Stomach smooth muscle (tissue), 2 donors: ENCODE data around the gene PPP1R12B.
A peak's percentile ranks its signal among the peaks of the same experiment; 100 is the strongest.
"Not testable (repeated sequence)": the region's sequence is repeated elsewhere in the genome, so short reads cannot be mapped to it uniquely, and the experiment has no call there.

Source experiments
- H3K27ac ChIP-seq: one replicate; pipeline ENCODE4 v1.7.0; 2013; ENCODE audit warnings: mild to moderate bottlenecking, low read length, inconsistent platforms
- H3K27me3 ChIP-seq, 2 donors: one replicate each; pipeline ENCODE4 v1.7.0; 2013; ENCODE audit warnings: low read length in 2 of 2; ENCODE audit not compliant: insufficient read depth in 2 of 2, control insufficient read depth in 1 of 2
- H3K36me3 ChIP-seq, 2 donors: one replicate each; pipeline ENCODE4 v1.7.0; 2013; ENCODE audit warnings: low read length in 2 of 2; ENCODE audit not compliant: control insufficient read depth in 2 of 2, insufficient read depth in 2 of 2
- H3K4me1 ChIP-seq: one replicate; pipeline ENCODE4 v1.7.0; 2013; ENCODE audit warnings: low read length; ENCODE audit not compliant: control insufficient read depth, insufficient read depth
- H3K4me3 ChIP-seq, 2 donors: one replicate each; pipeline ENCODE4 v1.7.0; 2013; ENCODE audit warnings: low read length in 2 of 2
- H3K9ac ChIP-seq, 2 donors: one replicate each; pipeline ENCODE4 v1.7.0; 2013; ENCODE audit warnings: low read length in 2 of 2, mild to moderate bottlenecking in 1 of 2
- H3K9me3 ChIP-seq, 2 donors: one replicate each; pipeline ENCODE4 v1.7.0; 2013; ENCODE audit warnings: low read length in 2 of 2; ENCODE audit not compliant: control insufficient read depth in 2 of 2
- donor health status: healthy.
- donor health status: Pancreatic carcinoma.

PPP1R12B gene

DNA sequence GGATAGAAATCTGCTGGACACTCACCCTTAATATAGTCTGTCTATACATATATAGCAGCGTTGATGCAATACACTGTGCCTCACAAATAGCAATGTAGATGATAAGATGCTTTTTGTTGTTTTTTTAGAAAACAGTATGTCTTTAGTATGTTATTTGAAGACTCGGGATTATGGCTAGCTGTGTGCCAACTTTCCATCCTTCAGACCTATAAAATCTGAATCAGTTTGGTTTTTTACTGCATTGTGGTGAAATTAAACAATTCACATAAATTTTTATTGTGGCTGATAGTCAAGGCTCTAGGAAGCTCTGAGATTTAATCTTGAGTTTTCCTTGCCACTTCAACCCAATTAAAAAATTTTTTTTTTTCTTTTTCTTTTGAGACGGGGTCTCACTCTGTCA, 170.4 kb downstream of the PPP1R12B start:
- Histone ChIP-seq H3K4me1 (peaks cover 15% of the 10 kb centered on the region), H3K27ac (peak overlapping the region; percentile 61)

GRCh38 chr1:202520129-202520856, 171.8 kb downstream of the PPP1R12B start:
- H3K36me3 ChIP-seq, H3K27me3 ChIP-seq, H3K4me3 ChIP-seq, H3K9me3 ChIP-seq: not testable (repeated sequence)
- Histone ChIP-seq H3K9ac (peak overlapping the region in 1 of 2 donors; percentile 41), H3K27ac (peak overlapping the region; percentile 61), H3K4me1 (peaks cover 15% of the 10 kb centered on the region)

More for the DNA sequence above, 170.4 kb downstream of the PPP1R12B start:
- H3K27me3 ChIP-seq, H3K9me3 ChIP-seq, H3K9ac ChIP-seq, H3K4me3 ChIP-seq, H3K36me3 ChIP-seq: not testable (repeated sequence)

DNA sequence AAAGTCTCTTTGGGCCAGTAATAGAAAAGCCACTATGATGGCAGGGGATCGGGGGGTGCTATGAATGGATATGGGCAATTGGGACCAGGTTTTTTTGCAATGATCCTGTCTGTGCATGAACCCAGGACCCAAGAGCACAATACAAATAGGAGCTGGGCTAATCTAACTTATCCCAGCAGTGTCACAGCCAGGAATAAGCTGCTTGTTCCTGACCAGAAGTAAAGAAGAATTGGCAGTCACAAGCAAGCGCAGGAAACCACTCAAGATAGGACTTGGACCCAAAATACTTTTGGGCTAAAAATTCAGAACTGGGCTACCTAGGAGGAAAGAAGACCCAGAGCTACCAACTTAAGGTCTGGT, 172.3 kb downstream of the PPP1R12B start:
- H3K4me3 ChIP-seq, H3K9me3 ChIP-seq, H3K36me3 ChIP-seq, H3K27me3 ChIP-seq: not testable (repeated sequence)
- peak overlapping the region; percentile 61 for H3K27ac ChIP-seq
- H3K4me1 ChIP-seq: peaks cover 15% of the 10 kb centered on the region
- peak overlapping the region in 1 of 2 donors; percentile 15 for H3K9ac ChIP-seq

DNA sequence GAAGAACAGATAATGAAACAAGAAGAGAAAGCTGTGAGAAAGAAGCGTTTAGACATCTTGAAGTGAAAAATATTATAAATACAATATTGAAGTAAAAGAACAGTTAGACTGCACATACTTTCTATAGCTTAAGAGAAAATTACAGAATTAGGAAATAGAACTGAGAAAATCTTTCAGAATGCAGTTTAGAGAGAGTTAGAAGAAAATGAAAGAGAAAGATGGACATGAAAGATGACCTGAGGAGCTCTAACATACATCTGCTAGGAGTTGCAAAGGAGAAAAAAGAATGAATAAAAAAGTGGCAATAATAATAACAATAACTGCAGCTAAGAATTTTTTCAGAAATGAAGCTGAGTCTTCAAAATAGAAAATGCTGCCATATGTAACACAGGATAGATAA, 173.0 kb downstream of the PPP1R12B start:
- H3K9me3 ChIP-seq, H3K36me3 ChIP-seq, H3K27ac ChIP-seq, H3K4me3 ChIP-seq, H3K27me3 ChIP-seq: not testable (repeated sequence)
- Histone ChIP-seq H3K9ac (peak overlapping the region in 1 of 2 donors; percentile 20), H3K4me1 (peaks cover 15% of the 10 kb centered on the region)

DNA sequence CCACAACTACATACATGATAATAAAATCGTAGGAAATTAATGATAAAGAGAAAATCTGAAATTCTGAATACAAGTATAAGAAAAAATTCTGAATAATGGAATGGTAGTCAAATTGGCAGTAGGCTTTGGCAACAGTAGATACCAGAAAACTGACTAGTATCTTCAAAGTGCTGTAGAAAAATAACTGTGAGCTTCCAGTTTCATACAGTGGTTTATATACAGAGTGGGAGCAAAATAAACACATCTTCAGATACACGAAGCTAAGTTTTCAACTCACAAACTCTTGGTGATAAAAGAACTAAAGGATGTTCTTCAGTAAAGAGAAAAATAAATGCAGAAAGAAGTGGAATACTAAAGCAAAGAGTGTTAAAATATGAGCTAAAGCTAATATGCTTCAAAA, 173.4 kb downstream of the PPP1R12B start:
- no peaks in the 10 kb centered on the region for H3K36me3 ChIP-seq
- H3K27me3 ChIP-seq: no peaks in the 10 kb centered on the region
- H3K27ac ChIP-seq: no peak overlapping the region
- H3K4me1 ChIP-seq: peaks cover 15% of the 10 kb centered on the region
- H3K9me3 ChIP-seq: no peaks in the 10 kb centered on the region
- no peak overlapping the region for H3K4me3 ChIP-seq
- H3K9ac ChIP-seq: peak overlapping the region in 1 of 2 donors; percentile 20

GRCh38 chr1:202526056-202526455, 177.6 kb downstream of the PPP1R12B start:
- H3K27me3 ChIP-seq, H3K9me3 ChIP-seq, H3K36me3 ChIP-seq, H3K4me3 ChIP-seq, H3K9ac ChIP-seq, H3K27ac ChIP-seq, H3K4me1 ChIP-seq: not testable (repeated sequence)

DNA sequence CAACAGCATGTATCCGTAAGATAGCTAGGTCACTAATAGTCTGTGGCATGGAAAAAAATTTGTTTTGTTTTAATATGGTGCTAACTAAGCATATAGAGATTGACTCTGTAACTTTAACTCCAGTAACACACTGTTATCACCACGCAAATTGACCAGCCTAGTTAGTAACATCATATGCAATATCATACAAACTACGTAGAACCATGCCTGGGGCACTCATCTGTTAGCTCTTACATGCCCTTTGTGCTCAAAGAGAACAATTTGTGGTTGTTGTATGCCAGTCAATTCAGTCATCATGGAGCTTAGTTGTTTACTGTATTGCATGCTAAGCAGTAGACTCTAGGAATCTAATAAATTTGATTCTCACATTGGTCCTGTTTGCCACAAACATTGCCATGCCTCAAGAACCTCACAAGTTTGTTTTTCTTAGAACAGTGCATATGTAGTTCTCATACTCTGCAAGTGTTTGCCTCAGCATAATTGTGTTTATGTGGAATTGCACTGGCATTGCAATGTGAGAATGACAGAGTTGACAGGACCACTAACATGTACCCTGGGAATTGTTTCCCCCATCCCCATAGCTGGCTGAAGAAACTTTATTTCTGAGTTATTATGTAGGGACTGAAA, 179.7 kb downstream of the PPP1R12B start:
- H3K4me1 ChIP-seq, H3K9ac ChIP-seq, H3K27me3 ChIP-seq, H3K9me3 ChIP-seq, H3K4me3 ChIP-seq, H3K27ac ChIP-seq, H3K36me3 ChIP-seq: not testable (repeated sequence)

DNA sequence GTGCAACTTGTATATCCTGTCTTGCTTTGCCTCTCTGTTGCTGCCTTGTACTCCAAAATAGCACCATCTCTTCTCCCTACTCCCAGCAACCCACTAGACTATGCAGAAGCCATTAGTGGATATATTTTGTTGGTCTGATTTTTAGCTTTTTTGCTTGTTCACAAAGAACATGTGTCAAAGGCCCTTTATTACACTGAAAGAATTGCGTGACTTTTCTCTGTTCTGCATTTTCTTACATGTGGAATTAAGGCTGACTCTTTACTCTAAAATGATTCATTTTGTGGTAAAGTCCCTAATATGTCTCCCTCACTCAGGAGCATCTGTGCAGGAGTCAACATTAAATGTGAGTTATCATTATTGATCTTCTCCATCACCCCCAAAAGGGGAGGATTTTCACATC, 182.2 kb downstream of the PPP1R12B start:
- not testable (repeated sequence) for H3K9me3 ChIP-seq, H3K9ac ChIP-seq, H3K27ac ChIP-seq, H3K27me3 ChIP-seq, H3K36me3 ChIP-seq, H3K4me3 ChIP-seq, H3K4me1 ChIP-seq

GRCh38 chr1:202531472-202531811, 182.9 kb downstream of the PPP1R12B start:
- Histone ChIP-seq H3K27ac (no peak overlapping the region), H3K27me3 (no peaks in the 10 kb centered on the region)

DNA sequence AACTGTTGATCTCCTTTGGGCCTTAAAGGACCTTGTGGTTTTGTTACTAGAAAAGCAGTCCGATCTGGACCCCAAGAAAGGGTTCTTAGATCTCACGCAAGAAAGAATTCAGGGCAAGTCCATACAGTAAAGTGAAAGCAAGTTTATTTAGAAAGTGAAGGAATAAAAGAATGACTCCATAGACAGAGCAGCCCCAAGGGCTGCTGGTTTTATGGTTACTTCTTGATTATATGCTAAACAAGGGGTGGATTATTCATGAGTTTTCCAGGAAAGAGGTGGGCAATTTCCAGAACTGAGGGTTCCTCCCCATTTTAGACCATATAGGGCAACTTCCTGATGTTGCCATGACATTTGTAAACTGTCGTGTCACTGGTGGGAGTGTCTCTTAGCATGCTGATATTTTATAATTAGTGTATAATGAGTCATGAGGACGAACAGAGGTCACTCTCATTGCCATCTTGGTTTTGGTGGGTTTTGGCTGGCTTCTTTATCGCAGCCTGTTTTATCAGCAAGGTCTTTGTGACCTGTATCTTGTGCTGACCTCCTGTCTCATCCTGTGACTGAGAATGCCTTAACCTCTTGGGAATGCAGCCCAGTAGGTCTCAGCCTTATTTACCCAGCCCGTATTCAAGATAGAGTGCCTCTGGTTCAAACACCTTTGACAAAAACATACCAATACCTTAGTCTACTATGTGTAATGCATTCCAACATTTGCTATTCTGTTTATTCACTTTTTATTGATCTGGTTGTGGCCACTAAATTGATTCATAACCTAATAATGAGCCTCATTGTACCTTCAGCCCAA, 183.5 kb downstream of the PPP1R12B start:
- H3K27me3 ChIP-seq, H3K9ac ChIP-seq, H3K4me1 ChIP-seq, H3K36me3 ChIP-seq, H3K27ac ChIP-seq, H3K9me3 ChIP-seq, H3K4me3 ChIP-seq: not testable (repeated sequence)

More at GRCh38 chr1:202531472-202531811, 182.9 kb downstream of the PPP1R12B start:
- H3K36me3 ChIP-seq: no peaks in the 10 kb centered on the region
- no peaks in the 10 kb centered on the region for H3K9me3 ChIP-seq
- no peak overlapping the region for H3K9ac ChIP-seq
- no peak overlapping the region for H3K4me3 ChIP-seq
- H3K4me1 ChIP-seq: no peaks in the 10 kb centered on the region

DNA sequence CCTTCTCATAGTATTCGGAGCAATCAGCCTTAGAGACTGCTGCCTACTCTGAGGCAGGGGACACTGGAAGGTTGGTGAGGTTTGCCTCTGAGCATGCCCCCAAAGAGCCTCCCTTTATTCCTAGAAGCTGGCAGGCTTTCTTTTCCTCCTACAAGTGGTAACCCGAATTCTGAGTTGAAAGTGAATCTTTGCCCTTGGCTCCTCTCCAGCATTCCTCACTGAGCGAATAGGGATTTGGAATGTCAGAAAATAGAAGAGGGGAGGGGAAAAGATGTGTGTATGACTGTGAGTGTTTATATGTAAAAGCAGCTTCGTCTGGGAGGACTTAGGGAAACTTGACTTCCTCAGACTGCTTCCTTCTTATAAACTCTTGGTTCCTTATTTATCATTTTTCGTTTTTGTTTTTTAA, 190.7 kb downstream of the PPP1R12B start:
- peak overlapping the region; percentile 97 to 99 for H3K9ac ChIP-seq
- H3K36me3 ChIP-seq, H3K27me3 ChIP-seq, H3K4me1 ChIP-seq, H3K9me3 ChIP-seq: not testable (repeated sequence)
- peak overlapping the region; percentile 95 for H3K27ac ChIP-seq
- peak overlapping the region; percentile 70 to 88 for H3K4me3 ChIP-seq
